Neural cell (in vitro differentiated cells): ENCODE measurements around the gene GLDC.

Source experiments
- POLR2AphosphoS5 ChIP-seq: IDR thresholded peaks from 2 replicates; pipeline ENCODE4 v1.6.1; 2012
- TAF1 ChIP-seq: IDR thresholded peaks from 2 replicates; pipeline ENCODE4 v1.6.1; 2012; ENCODE audit warnings: low read depth
- TF ChIP-seq, protein P1 (sequence below): IDR thresholded peaks from 2 replicates; pipeline ENCODE4 v1.6.1; 2012; ENCODE audit warnings: borderline replicate concordance

- TF ChIP-seq POLR2AphosphoS5 (no peak), TAF1 (no peak)
- TF ChIP-seq, protein P1, sequence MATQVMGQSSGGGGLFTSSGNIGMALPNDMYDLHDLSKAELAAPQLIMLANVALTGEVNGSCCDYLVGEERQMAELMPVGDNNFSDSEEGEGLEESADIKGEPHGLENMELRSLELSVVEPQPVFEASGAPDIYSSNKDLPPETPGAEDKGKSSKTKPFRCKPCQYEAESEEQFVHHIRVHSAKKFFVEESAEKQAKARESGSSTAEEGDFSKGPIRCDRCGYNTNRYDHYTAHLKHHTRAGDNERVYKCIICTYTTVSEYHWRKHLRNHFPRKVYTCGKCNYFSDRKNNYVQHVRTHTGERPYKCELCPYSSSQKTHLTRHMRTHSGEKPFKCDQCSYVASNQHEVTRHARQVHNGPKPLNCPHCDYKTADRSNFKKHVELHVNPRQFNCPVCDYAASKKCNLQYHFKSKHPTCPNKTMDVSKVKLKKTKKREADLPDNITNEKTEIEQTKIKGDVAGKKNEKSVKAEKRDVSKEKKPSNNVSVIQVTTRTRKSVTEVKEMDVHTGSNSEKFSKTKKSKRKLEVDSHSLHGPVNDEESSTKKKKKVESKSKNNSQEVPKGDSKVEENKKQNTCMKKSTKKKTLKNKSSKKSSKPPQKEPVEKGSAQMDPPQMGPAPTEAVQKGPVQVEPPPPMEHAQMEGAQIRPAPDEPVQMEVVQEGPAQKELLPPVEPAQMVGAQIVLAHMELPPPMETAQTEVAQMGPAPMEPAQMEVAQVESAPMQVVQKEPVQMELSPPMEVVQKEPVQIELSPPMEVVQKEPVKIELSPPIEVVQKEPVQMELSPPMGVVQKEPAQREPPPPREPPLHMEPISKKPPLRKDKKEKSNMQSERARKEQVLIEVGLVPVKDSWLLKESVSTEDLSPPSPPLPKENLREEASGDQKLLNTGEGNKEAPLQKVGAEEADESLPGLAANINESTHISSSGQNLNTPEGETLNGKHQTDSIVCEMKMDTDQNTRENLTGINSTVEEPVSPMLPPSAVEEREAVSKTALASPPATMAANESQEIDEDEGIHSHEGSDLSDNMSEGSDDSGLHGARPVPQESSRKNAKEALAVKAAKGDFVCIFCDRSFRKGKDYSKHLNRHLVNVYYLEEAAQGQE = no peak
These were observed 157.1 kb downstream of the GLDC start for GRCh38 chr9:6488395-6488794.
